ENCODE data around the gene FUS.
"Not testable (repeated sequence)": the region's sequence is repeated elsewhere in the genome, so short reads cannot be mapped to it uniquely, and the experiment has no call there.

GRCh38 chr16:31200111-31200510, 20.2 kb downstream of the FUS start:
- TF ChIP-seq ZZZ3 (IDR thresholded peaks at IDR 0.05); YY1 (IDR thresholded peaks at IDR 0.05; ENCODE audit: borderline replicate concordance in 1 of 3, control insufficient read depth in 1 of 3, extremely low read depth in 1 of 3, insufficient read depth in 3 of 3, insufficient read length in 1 of 3, insufficient replicate concordance in 2 of 3, low read depth in 1 of 3, low read length in 2 of 3); CCAR2 (IDR thresholded peaks at IDR 0.05; ENCODE audit: low read depth, low read length); FOXA1 (IDR thresholded peaks at IDR 0.05; ENCODE audit: borderline replicate concordance); MAFK (IDR thresholded peaks at IDR 0.05; ENCODE audit: low read length); CTCF (IDR thresholded peaks at IDR 0.05 in 2 of 3, conservative IDR thresholded peaks at IDR 0.05 in 1 of 3; ENCODE audit: insufficient read depth in 2 of 3, low read depth in 1 of 3, low read length in 3 of 3); TEAD1 (CRISPR knock-in tag; IDR thresholded peaks at IDR 0.05); ZBTB5 (IDR thresholded peaks at IDR 0.05); PPARD (CRISPR knock-in tag; IDR thresholded peaks at IDR 0.05); FOS (IDR thresholded peaks at IDR 0.05; ENCODE audit: extremely low read depth, insufficient read length): not testable (repeated sequence)
